GM19455 (cell line): ENCODE data around the gene KIF18A.
A peak's percentile ranks its signal among the peaks of the same experiment; 100 is the strongest.
"Not testable (repeated sequence)": the region's sequence is repeated elsewhere in the genome, so short reads cannot be mapped to it uniquely, and the experiment has no call there.

ENCODE experiments used
- ATAC-seq: cut with Tn5 transposase; IDR thresholded peaks from one replicate; pipeline ENCODE4 v1.9.1; 2021; ENCODE audit not compliant: unreplicated experiment

Gene KIF18A

DNA sequence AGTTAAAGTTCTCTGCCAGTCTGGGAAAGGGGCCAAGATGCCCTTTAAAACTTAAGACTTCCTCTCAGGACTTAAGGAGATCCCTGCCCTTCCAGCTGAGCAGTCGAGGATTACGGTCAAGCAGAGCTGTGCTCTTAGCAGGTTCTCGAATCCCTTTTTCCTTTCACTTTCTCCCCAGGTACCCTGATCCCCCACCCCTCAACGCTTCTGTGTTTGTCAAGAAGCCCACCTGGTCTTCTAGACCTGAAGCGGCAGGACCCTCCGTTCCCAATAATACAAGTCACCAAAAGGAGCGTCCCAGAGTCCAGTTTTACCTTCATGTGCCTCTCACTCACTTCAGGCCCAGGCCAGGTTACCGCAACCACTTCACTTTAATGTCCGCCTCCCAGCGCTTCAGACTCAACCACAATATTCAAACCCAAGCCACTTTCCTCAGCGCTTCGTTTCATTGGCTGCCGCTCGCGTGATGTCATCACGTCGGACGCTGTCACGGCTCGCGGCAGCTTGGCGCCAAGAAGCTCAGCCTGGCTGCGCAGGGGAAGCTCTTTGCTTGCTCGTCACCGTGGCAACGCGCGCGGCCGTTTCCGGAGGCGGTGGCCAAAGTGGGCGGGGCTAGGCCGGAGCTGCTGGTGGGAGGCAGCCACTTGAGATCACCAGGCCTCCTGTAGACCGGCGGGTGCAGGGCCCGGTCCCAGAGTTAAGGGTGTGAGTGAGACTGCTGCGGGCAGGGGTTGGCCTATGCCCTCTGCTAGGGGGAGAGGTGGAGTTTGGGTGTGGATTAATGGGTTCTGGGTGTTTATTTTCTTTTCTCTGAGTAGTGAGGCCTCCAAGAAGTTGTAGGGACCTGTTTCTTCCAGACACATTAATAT is at the start of gene KIF18A, which contains the start of gene METTL15:
Gene KIF18A (minus strand): TSS at position 407 of the 869 bp plus-strand sequence. CDS start 10,209 bp downstream, outside the sequence.
Gene METTL15 (plus strand): TSS at position 639 of the 869 bp plus-strand sequence. CDS start 4,947 bp downstream, outside the sequence.
- peak; percentile 92 for ATAC-seq

DNA sequence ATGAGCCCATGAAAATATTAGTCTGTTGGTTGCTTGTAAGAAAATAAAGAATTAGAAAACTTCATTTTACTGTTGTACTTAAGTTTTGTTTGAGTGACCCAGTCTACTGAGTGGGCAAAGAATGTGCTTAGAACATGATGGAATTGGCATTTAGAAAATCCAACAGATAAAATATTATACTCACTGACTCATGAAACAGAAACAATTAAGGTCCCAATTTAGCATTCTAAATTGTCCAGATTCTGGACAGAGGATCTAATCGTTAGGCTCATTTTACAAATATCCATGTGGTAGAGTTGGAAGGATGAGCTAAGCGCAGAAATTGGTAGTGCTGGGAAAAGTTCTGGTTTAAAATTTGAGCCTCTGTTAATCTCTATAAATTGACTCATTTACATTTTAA is 45.6 kb upstream of the KIF18A start:
- no peak for ATAC-seq

DNA sequence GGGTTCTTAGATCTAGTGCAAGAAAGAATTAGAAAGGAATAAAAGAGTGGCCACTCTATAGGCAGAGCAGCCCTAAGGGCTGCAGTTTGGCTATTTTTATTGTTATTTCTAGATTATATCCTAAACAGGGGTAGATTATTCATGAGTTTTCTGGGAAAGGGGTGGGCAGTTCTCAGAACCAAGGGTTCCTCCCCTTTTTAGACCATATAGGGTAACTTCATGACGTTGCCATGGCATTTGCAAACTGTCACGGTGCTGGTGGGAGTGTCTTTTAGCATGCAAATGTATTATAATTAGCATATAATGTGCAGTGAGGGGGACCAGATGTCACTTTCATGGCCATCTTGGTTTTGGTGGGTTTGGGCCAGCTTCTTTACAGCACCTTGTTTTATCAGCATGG is 44.8 kb upstream of the KIF18A start:
- no peak for ATAC-seq

DNA sequence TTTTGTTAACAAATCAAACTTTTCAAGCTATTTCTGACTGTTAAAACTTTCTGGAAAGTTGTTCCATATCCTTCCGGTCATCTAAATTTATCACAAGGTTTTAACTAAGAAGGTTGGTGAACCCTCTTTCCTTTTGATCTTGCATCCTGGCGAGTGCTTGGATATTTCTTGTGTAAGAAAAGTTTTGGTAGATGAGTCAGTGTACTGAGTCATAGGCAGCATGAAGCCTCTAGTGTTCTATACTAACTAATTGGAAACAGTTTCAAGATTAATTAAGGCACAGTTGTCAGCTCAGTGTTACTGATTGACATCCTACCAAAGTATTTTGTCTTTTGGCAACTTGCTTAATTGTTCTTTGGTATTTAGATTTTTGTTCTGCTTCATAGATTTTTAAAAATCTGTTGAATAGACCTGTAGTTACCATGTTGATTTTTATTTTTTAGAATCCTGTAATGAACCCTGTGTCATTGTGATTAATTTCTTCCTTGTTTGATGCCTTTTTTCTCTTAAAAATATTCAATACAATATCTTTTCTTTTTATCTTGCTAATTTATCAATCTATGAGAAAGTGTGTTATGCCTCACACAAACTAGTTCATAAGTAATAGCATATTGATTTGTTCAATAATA is 38.3 kb upstream of the KIF18A start:
- ATAC-seq = no peak

DNA sequence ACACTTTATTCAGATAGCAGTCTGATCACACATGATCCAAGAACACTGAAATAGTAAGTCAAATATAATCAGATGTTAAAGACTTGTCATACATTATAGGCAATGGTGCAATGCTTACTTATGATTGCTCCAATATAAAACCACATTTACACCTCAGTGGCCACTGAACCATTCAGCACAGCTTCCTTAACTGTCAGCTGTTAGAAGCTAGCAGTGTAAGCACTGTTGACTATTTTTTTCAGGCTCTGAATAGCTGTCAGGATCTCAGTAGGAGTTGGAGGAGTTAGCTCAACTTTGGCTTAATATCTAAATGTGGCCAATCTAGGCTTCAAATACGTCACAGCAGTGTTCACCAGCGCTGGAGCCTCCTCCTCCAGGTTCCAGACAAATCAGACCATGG is 36.9 kb upstream of the KIF18A start:
- no peak for ATAC-seq

DNA sequence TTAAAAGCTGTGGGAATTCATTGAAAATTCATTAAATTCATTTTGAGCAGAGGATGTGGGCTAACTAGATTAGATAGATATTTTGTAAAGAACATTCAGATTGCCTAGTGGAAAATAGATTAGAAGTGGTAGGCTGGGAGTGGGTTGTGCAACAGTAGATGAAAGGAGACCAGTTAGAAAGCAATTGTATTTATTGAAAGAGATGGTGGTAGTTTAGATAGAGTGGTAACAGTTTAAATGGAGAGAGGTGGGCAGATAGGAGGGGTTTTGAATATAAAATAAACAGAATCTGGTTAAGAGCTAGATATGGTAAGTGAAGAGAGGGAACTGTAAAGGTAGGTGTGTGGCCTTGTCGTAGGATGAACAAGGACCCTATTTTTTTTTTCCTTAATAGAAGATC is 34.8 kb upstream of the KIF18A start:
- no peak for ATAC-seq

DNA sequence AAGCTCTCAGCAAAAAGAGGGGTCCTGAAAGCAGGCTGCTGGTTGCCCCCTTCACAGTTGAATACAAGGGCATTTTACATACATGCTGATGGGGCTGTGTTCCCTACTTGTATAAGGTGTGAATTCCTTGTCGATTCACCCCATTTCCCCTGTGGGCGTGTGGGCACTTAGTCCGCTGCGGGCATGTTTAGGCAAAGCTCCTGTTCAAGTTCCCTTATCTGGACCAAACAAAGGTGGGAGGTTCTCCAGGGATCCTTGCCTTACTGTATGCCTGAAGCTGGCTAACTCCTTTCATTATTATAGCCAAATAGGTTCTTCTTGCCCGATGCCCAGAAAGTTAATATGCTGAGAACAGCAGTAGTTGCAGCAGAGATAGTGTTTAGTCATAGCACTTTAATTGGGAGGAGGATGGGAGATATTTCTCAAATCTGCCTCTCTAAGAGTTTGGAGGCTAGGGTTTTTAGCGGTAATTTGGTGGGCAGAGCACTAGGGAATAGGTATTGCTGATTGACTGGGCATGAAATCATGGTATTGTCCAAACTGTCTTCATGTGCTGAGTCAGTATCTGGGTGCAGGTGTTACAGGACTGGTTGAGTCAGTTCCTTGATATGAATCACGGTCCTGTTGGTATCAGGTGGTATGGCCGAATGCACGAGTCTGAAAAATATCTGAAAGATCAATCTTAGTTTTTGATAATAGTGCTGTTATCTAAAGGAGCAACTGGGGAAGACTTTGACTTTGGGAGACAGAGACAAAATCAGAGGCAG is 32.9 kb upstream of the KIF18A start:
- no peak for ATAC-seq

DNA sequence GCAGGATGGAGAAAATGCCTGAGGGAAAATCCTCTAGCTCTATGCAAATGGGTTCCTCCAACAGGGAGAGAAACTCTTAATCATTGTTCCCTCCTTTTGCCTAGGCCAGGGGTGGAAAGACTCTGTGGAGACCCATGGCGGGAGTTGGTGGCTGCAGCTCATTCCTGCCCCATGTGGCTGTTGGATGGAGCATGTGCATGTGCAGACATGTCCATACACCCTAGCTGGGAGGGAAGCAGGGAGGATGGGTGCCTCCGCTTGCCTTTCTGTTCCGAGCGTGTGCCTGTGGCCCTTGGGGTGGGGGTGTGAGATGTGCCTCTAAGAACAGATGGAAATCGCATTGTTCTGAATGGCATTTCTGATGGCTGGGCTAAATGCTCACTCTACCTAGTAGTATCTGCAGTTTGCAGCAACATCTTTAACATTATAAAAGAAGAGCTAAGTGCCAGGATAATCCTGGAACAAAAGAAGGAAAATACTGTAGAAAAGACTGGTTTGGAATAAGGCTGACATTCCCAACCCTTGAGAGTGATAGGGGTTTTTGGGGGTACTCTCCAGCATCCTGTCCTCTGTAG is 32.0 kb upstream of the KIF18A start:
- no peak for ATAC-seq

DNA sequence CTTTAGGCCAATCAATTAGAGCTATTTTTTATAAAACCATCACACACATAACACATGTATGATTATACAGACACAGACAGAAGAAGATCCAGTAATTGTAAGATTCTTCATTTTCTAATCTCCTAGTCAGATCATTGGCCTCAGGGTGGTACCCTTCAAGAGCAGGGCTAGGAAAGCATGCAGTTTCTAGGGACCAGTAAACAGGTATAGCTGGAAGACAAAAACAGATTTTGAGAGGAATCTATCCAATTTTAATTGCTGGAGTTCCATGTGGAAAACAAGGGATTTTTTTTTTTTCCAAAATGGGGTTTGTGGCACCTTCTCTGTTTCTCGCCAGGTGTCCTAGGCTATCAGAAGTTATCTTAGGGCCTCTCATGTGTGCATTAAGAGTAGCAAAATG is 29.9 kb upstream of the KIF18A start:
- no peak for ATAC-seq

DNA sequence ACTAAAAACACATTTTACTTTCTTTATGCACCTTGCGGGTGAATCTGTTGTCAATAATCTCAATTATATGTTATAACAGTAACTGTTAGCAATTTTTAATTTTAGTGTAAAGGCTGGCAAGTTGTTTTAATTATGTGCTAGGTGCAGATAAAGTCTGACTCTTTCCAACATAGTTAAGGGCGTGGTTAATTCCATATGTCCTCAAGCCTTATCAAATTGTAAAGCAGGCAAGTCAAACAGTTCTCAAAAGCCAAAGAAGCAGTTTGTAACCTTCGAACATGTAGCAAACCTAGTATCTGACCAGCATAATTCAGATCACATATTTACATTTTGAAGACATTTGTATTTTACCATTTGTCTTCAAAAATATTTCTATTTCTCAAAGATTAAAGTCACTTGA is 29.4 kb upstream of the KIF18A start:
- no peak for ATAC-seq

DNA sequence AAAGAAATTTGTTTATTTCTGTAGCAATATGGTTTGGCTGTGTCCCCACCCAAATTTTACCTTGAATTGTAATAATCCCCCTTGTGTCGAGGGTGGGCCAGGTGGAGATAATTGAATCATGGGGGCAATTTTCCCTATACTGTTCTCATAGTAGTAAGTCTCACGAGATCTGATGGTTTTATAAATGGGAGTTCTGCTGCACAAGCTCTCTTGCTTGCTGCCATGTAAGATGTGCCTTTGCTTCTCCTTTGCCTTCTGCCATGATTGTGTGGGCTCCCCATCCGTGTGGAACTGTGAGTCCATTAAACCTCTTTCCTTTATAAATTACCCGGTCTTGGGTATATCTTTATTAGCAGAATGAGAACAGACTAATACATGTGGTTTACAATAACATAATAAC is 28.2 kb upstream of the KIF18A start:
- ATAC-seq = not testable (repeated sequence)

DNA sequence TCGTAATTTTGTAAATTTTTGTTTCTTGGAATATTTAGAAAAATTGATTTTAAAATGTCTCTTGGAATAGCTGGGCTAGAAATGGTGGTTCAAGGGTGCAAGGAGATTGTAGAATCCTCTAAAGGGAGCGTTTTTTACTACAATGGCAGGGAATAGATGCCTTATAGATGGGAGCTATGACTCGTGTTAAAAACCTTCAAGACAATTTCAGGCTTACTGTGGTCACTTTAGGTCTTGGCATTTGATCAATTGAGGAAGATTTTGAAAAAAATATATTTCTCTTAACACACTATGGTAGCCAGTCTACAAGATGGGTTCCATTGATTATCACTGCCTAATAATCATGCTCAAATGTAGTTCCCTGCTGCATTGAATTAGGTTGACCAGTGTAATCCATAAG is 25.2 kb upstream of the KIF18A start:
- no peak for ATAC-seq

DNA sequence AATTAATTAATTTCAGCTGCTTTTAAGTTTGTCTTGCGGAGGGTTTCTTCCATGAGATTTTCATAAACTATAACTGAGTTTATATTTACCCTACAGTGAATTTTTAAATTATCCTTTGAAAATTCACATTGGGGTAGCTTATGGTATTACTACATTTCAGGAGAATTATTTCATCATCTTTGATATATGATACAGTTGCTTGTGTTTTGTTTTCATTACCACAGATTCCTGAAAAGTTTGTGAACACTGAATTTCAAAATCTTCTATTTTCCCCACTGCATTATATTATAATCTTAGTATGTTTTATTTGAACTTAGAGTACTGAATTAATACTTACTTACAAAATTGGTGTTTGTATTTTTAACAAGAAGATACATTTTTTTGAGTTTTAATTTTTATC is 24.6 kb upstream of the KIF18A start:
- ATAC-seq = no peak

DNA sequence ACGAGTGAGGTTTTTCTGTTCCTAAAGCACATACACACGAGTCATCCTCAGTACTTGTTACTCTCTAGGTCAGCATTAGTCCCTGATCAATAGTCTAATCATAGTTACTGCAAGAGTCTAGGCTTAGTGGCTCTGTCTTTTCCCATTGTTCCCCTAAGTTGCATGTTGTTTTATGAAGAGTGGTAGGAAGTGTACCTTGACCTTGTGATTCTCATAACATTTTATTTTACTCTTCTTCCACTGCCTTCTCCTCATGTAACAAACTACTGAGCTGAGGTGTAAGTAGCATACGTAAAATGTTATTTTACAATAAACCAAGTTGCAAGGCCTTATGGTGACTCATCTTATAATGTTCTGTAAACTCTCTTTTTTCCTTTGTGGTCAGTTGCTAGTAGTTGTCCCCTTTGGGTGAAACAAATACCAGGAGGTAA is 15.2 kb upstream of the KIF18A start:
- ATAC-seq = no peak

DNA sequence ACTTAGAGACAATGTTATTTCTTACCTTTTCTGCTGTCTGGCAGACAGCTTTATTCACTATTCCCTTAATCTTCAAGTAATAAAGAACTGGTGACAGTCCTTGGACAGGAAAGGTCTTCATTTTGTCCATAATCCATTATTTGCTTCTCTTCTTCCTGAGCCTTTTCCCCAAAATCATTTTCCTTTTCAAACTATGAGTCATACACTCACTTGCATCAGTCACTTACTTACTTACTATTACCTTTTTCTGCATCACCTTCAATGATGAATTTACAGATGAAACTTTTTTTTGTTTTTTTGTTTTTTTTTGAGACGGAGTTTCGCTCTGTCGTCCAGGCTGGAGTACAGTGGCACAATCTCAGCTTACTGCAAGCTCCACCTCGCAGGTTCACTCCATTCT is 9.8 kb upstream of the KIF18A start:
- no peak for ATAC-seq

DNA sequence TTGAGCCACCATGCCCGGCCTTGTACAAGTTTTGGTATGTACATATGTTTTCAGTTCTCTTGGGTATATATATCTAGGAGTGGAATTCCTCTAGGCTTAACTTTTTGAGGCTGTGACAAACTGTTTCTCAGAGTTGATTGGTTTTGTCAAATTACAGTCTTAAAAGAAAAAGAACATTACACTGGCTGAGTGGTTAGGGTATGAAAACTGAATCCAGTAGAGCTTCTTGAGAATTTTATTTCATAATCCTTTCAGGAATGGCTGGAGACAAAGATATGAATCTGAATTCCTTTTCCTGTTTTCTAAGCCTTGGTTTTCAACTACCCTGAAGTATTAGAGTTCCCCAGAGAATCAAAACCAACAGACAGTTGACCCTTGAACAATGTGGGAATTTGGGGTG is 6.8 kb upstream of the KIF18A start:
- no peak for ATAC-seq

DNA sequence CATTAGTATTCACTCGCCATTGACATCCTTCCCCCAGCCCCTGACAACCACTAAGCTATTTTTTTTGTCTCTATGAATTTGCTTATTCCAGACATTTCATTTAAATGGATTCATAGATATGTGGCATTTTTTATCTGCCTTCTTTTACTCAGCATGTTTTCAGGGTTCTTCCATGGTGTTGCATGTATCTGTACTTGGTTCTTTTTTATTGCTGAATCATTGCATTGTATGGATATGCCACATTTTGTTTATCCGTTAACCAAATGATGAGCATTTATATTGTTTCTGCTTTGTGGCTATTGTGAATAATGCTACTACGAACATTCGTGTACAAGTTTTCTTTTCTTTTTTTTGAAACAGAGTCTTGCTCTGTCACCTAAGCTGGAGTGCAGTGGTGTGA is 6.2 kb upstream of the KIF18A start:
- no peak for ATAC-seq

DNA sequence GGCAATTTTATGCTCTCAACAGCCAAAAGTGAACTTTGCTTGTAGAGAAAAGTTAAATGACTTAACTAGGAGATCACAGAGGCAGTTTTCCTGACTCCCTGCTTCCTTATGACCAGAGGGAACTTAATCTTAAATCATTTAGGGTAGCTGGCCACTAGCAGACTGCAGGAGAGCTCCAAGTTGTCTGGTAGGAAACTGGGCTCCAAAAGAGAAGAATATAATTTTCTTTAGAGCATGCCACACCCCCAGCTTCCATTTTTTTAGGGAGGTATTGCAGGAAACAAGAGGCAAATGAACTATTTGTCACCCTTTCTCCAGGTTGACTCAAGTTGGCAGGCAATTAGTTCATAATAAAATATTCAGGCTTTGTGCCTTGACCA is 2.9 kb upstream of the KIF18A start:
- no peak for ATAC-seq

DNA sequence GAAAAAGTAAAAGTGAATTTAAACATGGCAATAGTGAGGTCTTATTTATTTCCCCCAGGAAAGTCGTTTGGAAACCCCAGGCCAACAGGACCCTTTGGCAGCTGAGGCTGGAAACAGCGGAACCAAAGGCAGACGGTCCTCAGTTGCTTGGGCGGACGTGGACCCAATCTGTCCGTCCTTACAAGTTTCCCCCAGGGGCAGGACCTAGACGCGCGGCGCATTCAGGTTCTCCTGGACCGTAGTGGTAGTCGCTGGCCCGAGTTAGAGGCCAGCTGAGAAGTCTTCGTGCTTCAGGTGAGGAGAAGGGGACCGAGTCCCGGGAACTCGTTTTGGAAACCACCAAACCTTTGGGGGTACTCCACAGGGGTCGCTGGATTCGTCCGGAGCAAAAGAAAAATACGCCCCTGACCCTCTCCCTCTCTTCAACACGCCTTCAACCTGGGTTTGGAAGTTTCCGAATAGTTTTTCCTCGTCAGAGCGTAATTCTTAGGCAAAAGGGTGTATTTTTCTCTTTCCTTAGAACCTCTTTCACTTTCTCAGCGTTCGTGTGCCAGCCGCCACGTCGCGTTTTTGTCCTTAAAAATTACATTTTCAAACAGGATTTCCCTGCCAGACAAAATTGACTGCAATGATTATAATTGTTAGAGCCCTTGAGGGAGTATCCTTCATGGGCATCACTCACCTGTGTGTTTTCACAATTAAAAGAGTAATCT is 2.3 kb upstream of the KIF18A start:
- peak; percentile 42 for ATAC-seq

DNA sequence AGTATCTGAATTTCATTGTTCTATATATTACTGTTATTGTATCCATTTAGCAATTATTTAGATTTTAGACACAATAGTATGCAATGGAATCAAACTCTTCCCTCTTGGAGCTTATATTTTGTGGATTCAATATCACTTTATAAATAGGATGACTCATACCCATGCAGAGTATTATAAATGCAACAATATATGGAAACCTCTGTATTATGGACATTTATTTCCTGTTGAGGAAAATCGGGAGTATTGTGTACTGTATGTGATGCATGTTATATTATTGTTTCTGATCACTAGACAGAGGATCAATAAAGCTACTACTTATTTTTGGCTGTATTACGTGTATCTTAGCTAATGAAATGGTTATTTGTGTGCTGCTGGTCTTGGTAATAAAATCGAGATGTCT is 1.0 kb upstream of the KIF18A start:
- no peak for ATAC-seq
